HG03439 (cell line): ENCODE measurements around the gene UNC13B.

ENCODE experiments used
- ATAC-seq: cut with Tn5 transposase; IDR thresholded peaks from one replicate; pipeline ENCODE4 v1.9.1; 2021; ENCODE audit warnings: mild to moderate bottlenecking, moderate library complexity; ENCODE audit not compliant: unreplicated experiment

UNC13B gene

DNA sequence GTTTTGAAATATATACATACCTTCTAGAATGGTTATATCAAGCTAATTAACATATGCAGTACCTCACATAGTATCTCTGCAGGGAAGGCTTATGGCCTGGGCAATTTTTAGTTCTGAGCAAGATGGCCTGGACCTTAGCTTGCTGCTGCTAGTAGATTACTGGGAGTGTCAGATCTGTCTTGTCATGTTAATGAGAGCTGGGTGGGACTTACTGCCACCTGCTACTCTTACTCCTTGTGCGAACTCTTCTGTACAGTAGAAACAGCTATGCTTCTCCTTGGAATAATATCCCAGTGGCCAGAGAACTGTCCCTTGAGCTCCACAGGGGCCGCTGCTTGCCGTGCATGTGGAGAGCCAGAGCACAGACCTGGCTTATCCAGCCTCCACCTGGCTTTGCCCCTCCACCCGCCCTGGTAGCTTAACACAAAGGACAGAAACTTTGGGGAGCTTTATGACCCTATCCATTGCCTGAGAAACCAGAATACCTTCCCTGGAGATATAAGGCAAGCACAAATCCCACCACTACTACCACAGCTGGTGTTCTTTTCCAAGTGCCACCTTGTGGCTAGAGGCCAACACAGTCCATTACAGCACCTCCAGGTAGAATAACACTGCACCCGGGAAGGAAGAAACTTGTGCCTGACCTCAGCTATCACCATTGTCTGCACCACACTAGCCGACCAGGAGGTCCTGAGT, 253.7 kb downstream of the UNC13B start:
- ATAC-seq = no peak

DNA sequence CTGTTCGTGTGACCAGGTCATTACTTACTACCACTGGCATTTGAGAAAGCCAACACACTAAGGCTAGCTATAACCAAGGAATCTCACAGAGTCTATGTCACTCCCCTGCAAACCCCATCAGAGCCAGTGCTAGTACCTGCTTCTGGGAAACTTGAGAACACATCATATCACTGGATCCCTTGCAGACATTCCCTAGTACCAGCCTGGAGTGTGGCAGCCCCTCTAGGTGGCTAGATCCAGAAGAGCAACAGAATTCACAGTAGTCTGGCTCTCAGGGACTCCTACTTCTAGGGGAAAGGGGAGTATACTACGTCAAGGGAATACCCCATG, 254.3 kb downstream of the UNC13B start:
- ATAC-seq = no peak

DNA sequence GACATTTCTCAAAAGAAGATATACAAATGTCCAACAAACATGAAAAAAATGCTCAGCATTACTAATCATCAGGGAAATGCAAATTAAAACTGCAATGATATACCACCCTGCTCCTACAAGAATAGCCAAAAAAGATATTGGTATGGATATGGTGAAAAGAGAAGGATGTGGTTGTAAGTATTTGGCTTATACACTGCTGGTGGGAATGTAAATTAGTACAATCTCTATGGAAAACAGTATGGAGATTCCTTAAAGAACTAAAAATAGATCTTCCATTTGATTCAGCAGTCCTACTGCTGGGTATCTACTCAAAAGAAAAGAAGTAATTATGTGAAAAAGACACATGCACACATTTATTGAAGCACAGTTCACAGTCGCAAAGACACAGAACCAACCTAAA, 260.5 kb downstream of the UNC13B start:
- no peak for ATAC-seq

DNA sequence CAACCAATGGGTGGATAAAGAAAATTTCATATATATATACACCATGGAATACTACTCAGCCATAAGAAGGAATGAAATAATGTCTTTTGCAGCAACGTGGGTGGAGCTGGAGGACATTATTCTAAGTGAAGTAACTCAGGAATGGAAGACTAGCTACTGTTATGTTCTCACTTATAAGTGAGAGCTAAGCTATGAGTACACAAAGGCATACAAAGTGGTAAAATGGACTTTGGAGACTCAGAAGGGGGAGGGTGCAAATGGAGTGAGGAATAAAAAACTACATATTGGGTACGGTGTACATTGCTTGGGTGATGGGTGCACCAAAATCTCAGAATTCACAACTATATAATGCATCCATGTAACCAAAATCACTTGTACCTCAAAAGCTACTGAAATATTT, 260.9 kb downstream of the UNC13B start:
- ATAC-seq = no peak

DNA sequence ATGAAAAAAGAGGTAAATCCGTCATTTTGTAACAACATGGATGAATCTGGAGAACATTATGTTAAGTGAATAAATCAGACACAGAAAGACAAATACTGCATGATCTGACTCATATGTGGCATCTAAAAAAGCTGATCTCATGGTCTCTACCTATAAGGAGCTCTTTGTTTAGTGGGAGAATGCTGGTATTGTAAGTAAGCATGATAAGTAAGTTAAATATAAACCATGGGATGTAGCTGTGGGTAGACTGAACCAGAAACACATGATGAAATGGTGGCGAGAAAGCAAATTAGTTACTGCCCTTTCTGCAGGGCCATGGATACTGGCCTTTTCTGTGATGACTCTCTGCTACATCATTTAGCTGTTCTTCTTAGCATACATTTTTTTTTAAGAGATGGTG, 261.7 kb downstream of the UNC13B start:
- ATAC-seq = no peak

DNA sequence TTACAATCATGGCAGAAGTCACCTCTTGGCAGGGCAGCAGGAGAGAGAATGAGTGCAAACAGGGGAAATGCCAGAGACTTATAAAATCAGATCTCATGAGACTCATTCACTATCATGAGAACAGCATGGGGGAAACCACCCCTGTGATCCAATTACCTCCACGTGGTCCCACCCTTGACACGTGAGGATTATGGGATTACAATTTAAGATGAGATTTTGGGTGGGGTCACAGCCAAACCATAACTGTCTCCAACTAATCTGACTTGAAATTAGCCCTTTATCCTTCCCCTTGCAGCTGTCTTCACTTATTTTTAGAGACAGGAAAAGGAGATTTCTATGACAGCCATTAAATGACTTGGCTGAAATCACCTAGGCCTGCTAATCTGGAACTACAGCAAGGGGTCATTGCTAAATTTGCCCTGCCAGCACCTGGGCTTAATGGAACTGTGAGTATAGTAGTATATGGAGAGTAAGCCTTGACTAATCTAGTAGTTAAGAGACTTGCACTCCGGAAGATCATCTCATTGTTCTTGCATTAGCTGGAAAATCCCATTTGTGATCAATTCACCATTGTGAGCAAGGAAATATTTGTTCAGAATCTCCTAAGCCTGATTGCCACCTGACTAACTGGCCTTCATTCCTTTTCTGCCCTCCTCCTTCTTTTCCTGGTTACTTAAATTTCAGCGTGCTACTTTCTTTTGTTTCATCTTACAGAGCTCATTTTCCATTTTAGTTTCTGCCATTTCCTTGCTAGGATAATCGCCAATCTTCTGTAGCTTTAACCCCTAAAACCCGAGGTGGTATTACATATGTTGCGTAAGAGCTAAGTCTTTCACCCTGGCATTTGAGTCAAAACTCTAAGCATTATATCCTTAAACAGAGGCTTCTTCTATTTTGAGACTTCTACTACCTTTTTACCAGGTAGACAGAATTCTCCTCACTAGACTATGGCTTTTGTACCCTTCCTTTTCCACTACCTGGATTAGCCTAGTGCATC, 262.8 kb downstream of the UNC13B start:
- ATAC-seq = no peak

- ATAC-seq = no peak
Observed at GRCh38 chr9:35426627-35427026, 264.8 kb downstream of the UNC13B start.

DNA sequence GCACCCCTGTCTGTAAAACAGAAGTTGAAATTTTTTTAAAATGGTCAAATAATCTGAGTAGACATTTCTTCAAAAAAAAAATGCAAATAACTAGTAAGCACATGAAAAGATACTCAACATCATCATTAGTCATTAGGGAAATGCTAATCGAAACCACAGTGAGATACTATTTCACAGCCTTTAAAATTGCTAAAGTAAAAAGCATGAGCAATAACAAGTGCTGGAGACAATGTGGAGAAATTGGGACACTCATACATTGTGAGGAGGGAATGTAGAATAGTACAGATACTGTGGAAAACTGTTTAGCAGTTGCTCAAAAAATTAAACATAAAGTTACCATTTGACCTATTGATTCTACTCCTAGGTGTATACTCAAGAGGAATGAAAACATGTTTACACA, 269.7 kb downstream of the UNC13B start:
- no peak for ATAC-seq

- no peak for ATAC-seq
Observed at GRCh38 chr9:35432076-35432475, 270.3 kb downstream of the UNC13B start.

DNA sequence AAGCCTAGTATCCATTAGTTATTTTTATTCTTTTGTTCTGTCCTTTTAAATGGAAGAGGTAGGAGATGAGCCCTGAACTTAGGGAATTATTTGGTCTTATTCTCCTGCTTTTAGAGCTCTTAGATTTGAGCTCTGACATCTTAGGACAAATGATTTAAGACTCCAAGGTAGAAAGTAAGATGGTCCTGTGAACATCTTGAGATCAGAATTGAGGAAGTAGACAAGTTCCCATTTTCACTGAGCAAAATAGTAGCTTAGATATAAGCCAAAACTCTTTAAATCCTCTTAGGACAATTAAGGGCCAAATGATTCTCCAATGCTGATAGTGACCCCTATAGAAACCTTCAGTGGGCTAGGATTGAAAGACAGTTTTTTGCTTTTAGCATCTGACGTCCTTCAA, 275.1 kb downstream of the UNC13B start:
- no peak for ATAC-seq

DNA sequence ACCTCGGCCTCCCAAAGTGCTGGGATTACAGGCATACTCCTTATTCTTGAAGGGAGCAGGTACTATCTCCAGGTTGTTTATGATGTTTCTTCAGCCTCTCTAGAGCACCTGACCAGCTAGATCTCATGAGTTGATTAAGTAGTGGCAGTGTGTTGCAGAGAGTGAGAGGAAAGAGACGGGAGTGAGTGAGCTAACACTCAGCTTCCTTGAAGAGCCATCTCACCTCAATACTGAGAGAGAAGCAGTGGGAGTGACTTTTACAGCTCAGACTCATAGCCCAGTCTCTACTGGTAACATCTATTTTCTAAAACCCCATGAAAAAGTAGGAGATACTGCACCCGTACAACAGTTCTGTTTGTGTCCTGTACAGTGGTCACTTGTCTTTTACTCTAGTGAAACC, 284.2 kb downstream of the UNC13B start:
- no peak for ATAC-seq

GRCh38 chr9:35448496-35448895, 286.7 kb downstream of the UNC13B start:
- ATAC-seq = no peak

- ATAC-seq = no peak
Observed at GRCh38 chr9:35452481-35452880, 290.7 kb downstream of the UNC13B start.

GRCh38 chr9:35453786-35454185, 292.0 kb downstream of the UNC13B start:
- ATAC-seq = no peak
